ENCODE measurements around the gene CEACAM19. TPM values are rescaled to one million over a fixed set of nuclear protein-coding genes. Genes with fewer than 3 reads are reported as not detected.

Gene CEACAM19
- total and polyA plus RNA-seq, 2 of the 4 experiments (the other 2 are of a cell fraction) = 0.72 to 9.3 TPM

DNA sequence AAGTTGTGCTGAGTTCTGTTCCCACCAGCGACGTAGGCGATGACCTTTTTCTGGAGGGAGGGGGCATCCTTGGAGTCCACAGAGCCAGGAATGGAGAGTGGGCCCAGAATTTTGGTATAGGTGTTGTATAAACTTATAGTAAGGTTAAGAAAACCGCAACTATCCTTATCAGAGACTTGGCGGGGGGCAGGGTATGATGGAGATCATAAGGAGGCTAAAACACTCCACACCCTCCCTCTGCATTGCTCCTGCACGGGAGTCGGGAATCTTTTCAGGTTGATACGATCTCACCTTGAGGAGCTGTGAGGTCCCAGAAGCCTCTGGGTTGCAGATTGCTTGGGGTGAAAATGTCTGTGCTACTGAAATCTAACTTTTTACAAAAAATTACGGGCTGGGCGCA is 6.3 kb upstream of the CEACAM19 start:
- Histone ChIP-seq H2BK20ac (ENCODE audit: low read depth, low read length) (no peak overlapping the region), H4K20me1 (ENCODE audit: insufficient read depth, low read length) (no peaks in the 10 kb centered on the region), H4K8ac (ENCODE audit: low read depth in 2 of 2, low read length in 2 of 2) (no peak overlapping the region), H3K27me3 (ENCODE audit: control insufficient read depth, insufficient read depth, low read length) (no peaks in the 10 kb centered on the region), H2AK9ac (replicated peaks; ENCODE audit: low read depth, low read length, poor library complexity) (no peak overlapping the region), H3K4me3 (ENCODE audit: insufficient read depth, low read depth, low read length) (no peak overlapping the region), H3K4me2 (ENCODE audit: low read depth, low read length) (no peak overlapping the region), H4K91ac (ENCODE audit: insufficient read depth, low read depth, low read length) (no peak overlapping the region), H3K18ac (ENCODE audit: low read depth, low read length) (no peak overlapping the region), H3K9ac (ENCODE audit: low read depth, low read length) (no peak overlapping the region), H4K5ac (ENCODE audit: low read depth, low read length) (no peak overlapping the region), H3K56ac (ENCODE audit: extremely low read depth, insufficient read depth, low read length) (no peak overlapping the region), H3K23ac (ENCODE audit: low read depth, low read length) (no peak overlapping the region), H3K9me1 (ENCODE audit: insufficient read depth, low read length) (peaks cover 13% of the 10 kb centered on the region), H3K79me1 (ENCODE audit: low read depth in 1 of 2, low read length in 2 of 2) (peaks cover 12 to 37% of the 10 kb centered on the region in 2 experiments; a peak in 3 of 4 replicates), H3K14ac (replicated peaks; ENCODE audit: low read depth, low read length) (no peak overlapping the region), H3K27ac (ENCODE audit: insufficient read depth, low read length) (no peak overlapping the region), H3K4ac (ENCODE audit: low read depth, low read length) (no peak overlapping the region), H2AFZ (replicated peaks; ENCODE audit: low read length, poor library complexity) (no peak overlapping the region), H3K9me3 (ENCODE audit: control insufficient read depth, insufficient read depth, low read length) (no peaks in the 10 kb centered on the region), H2AK5ac (ENCODE audit: low read depth, low read length) (no peak overlapping the region), H2BK15ac (ENCODE audit: low read depth, low read length) (no peak overlapping the region), H3K4me1 (ENCODE audit: control insufficient read depth, insufficient read depth, low read length) (no peaks in the 10 kb centered on the region), H2BK120ac (ENCODE audit: low read depth, low read length) (no peak overlapping the region), H3K36me3 (ENCODE audit: control insufficient read depth, insufficient read depth, low read length) (peaks cover 39% of the 10 kb centered on the region), H2BK5ac (ENCODE audit: low read depth, low read length, poor library complexity, severe bottlenecking) (no peak overlapping the region)
- in situ Hi-C loops (cut with MboI; ENCODE audit: low sequenced_read_pairs) (no loop called here), dilution Hi-C loops (cut with HindIII; ENCODE audit: low sequenced_read_pairs, unreplicated experiment) (no loop called here), intact Hi-C loops (cut with micrococcal nuclease) (no loop called here)
- WGBS, 2 experiments (ENCODE audit: extremely low coverage in 2 of 2, insufficient read length in 1 of 2) = 100% methylated on average over 2 of the region's 10 CpGs; no CpG with 5 or more reads in 1 of the 2 experiments
- DNase-seq (no peak), ATAC-seq (ENCODE audit: low read depth) (no peak)
- no peak for TF ChIP-seq POLR2A (IDR thresholded peaks at IDR 0.05; ENCODE audit: low read depth, low read length)
- TF ChIP-seq, protein P1, sequence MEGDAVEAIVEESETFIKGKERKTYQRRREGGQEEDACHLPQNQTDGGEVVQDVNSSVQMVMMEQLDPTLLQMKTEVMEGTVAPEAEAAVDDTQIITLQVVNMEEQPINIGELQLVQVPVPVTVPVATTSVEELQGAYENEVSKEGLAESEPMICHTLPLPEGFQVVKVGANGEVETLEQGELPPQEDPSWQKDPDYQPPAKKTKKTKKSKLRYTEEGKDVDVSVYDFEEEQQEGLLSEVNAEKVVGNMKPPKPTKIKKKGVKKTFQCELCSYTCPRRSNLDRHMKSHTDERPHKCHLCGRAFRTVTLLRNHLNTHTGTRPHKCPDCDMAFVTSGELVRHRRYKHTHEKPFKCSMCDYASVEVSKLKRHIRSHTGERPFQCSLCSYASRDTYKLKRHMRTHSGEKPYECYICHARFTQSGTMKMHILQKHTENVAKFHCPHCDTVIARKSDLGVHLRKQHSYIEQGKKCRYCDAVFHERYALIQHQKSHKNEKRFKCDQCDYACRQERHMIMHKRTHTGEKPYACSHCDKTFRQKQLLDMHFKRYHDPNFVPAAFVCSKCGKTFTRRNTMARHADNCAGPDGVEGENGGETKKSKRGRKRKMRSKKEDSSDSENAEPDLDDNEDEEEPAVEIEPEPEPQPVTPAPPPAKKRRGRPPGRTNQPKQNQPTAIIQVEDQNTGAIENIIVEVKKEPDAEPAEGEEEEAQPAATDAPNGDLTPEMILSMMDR (conservative IDR thresholded peaks at IDR 0.05; ENCODE audit: low read depth, low read length) = no peak
- TF ChIP-seq RAD21 (IDR thresholded peaks at IDR 0.05; ENCODE audit: low read length) = no peak
- TF ChIP-seq, protein P2, sequence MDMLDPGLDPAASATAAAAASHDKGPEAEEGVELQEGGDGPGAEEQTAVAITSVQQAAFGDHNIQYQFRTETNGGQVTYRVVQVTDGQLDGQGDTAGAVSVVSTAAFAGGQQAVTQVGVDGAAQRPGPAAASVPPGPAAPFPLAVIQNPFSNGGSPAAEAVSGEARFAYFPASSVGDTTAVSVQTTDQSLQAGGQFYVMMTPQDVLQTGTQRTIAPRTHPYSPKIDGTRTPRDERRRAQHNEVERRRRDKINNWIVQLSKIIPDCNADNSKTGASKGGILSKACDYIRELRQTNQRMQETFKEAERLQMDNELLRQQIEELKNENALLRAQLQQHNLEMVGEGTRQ (IDR thresholded peaks at IDR 0.05; ENCODE audit: low read depth, low read length) = no peak
- TF ChIP-seq CEBPB (IDR thresholded peaks at IDR 0.05; ENCODE audit: low read depth, low read length) = no peak
- TF ChIP-seq MAZ (IDR thresholded peaks at IDR 0.05; ENCODE audit: borderline replicate concordance, low read depth, low read length) = no peak
- no peak for TF ChIP-seq CHD1 (IDR thresholded peaks at IDR 0.05; ENCODE audit: low read depth, low read length)
- TF ChIP-seq FOS (IDR thresholded peaks at IDR 0.05; ENCODE audit: low read depth, low read length) = no peak
- no peak for TF ChIP-seq MAFK (IDR thresholded peaks at IDR 0.05; ENCODE audit: low read depth, low read length)
- TF ChIP-seq NFE2L2 (IDR thresholded peaks at IDR 0.05; ENCODE audit: low read depth, low read length) = no peak
- no peak for TF ChIP-seq MXI1 (IDR thresholded peaks at IDR 0.05; ENCODE audit: borderline replicate concordance, low read depth, low read length)
- no peak for TF ChIP-seq SMC3 (IDR thresholded peaks at IDR 0.05; ENCODE audit: low read depth, low read length)
- TF ChIP-seq RCOR1 (IDR thresholded peaks at IDR 0.05; ENCODE audit: insufficient replicate concordance, low read length) = no peak
- TF ChIP-seq, protein P3, sequence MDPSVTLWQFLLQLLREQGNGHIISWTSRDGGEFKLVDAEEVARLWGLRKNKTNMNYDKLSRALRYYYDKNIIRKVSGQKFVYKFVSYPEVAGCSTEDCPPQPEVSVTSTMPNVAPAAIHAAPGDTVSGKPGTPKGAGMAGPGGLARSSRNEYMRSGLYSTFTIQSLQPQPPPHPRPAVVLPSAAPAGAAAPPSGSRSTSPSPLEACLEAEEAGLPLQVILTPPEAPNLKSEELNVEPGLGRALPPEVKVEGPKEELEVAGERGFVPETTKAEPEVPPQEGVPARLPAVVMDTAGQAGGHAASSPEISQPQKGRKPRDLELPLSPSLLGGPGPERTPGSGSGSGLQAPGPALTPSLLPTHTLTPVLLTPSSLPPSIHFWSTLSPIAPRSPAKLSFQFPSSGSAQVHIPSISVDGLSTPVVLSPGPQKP (IDR thresholded peaks at IDR 0.05; ENCODE audit: borderline replicate concordance, low read depth, low read length) = no peak
- no TSS peak for BruUV-seq (replicated peaks)
- ChIA-PET CTCF (no interaction called here), POLR2A (ENCODE audit: unreplicated experiment) (no interaction called here)

Measured in IMR-90 (cell line).